ENCODE results near the gene SMAD2. TPM values are rescaled to one million over a fixed set of nuclear protein-coding genes. Genes with fewer than 3 reads are reported as not detected.

Gene SMAD2
- total and polyA plus RNA-seq, 9 of the 15 experiments (the other 6 are each of a cell fraction or from before 2014, with no cell fraction given): 9.2 to 49.6 (median 33.7) TPM

DNA sequence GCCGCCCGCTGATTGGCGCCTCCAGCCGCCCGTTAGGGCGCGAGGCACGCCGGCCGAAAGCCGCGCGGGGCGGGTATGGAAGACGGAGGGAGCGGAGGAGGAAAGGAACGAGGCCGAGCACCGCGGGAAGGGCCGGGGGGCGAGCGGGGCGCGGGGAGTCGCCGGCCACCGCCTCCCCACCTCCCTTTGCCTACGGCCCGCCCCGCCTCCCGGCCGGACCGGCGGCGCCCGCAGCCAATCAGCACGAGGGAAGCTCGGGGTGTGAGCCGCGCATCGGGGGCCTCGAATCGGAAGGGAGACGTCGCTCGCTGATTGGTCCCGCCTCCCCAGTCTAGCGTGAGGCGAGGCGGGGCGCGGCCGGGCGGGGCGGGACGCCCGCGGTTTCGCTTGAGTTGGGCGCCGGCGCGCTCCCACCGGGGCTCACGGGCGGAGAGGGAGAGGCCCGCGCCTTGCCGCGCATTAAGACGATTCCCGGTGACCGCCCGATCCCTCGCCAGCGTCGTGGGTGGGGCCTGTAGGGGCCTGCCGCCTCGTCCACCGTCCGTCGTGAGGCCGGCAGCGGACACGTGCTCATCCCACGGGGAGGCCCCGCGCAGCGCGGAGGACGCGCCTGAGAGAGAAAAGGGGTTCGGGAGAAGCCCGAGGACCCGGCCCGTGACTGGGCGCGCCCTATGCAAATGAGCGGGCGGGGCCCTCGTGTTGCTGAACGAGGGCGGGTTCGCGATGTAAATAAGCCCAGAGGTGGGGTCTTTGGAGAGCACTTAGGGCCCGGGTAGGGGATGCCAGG, 665 bp upstream of the SMAD2 start (continued):
- TF ChIP-seq, protein P1, sequence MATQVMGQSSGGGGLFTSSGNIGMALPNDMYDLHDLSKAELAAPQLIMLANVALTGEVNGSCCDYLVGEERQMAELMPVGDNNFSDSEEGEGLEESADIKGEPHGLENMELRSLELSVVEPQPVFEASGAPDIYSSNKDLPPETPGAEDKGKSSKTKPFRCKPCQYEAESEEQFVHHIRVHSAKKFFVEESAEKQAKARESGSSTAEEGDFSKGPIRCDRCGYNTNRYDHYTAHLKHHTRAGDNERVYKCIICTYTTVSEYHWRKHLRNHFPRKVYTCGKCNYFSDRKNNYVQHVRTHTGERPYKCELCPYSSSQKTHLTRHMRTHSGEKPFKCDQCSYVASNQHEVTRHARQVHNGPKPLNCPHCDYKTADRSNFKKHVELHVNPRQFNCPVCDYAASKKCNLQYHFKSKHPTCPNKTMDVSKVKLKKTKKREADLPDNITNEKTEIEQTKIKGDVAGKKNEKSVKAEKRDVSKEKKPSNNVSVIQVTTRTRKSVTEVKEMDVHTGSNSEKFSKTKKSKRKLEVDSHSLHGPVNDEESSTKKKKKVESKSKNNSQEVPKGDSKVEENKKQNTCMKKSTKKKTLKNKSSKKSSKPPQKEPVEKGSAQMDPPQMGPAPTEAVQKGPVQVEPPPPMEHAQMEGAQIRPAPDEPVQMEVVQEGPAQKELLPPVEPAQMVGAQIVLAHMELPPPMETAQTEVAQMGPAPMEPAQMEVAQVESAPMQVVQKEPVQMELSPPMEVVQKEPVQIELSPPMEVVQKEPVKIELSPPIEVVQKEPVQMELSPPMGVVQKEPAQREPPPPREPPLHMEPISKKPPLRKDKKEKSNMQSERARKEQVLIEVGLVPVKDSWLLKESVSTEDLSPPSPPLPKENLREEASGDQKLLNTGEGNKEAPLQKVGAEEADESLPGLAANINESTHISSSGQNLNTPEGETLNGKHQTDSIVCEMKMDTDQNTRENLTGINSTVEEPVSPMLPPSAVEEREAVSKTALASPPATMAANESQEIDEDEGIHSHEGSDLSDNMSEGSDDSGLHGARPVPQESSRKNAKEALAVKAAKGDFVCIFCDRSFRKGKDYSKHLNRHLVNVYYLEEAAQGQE (IDR thresholded peaks at IDR 0.05; ENCODE audit: borderline replicate concordance): no peak
- TF ChIP-seq, protein P1 (CRISPR knock-in tag; IDR thresholded peaks at IDR 0.05; ENCODE audit: low read depth): peak; percentile 70; the same call in 1 of the 2 replicates
- no peak for TF ChIP-seq EWSR1 (IDR thresholded peaks at IDR 0.05; ENCODE audit: borderline replicate concordance, low read depth, partially characterized antibody)
- no peak for TF ChIP-seq CREBBP (IDR thresholded peaks at IDR 0.05; ENCODE audit: low read depth, low read length)
- TF ChIP-seq KAT2B (IDR thresholded peaks at IDR 0.05; ENCODE audit: low read depth, low read length): no peak
- TF ChIP-seq ZKSCAN3 (CRISPR knock-in tag; IDR thresholded peaks at IDR 0.05): no peak
- TF ChIP-seq FOXA3 (CRISPR knock-in tag; conservative IDR thresholded peaks at IDR 0.05 in 1 of 2, IDR thresholded peaks at IDR 0.05 in 1 of 2): peak in 1 of 2 experiments; percentile 52; a peak in 1 of 4 replicates
- TF ChIP-seq ETV1 (tag; conservative IDR thresholded peaks at IDR 0.05; ENCODE audit: low read depth): no peak
- TF ChIP-seq CREM (IDR thresholded peaks at IDR 0.05; ENCODE audit: low read depth): peak; percentile 38; the same call in 1 of the 2 replicates
- TF ChIP-seq ZNF133 (CRISPR knock-in tag; IDR thresholded peaks at IDR 0.05): no peak
- TF ChIP-seq MAZ (CRISPR knock-in tag; conservative IDR thresholded peaks at IDR 0.05 in 1 of 2, IDR thresholded peaks at IDR 0.05 in 1 of 2): peak in 1 of 2 experiments; percentile 79; a peak in 3 of 4 replicates
- TF ChIP-seq, protein P2, sequence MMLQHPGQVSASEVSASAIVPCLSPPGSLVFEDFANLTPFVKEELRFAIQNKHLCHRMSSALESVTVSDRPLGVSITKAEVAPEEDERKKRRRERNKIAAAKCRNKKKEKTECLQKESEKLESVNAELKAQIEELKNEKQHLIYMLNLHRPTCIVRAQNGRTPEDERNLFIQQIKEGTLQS (IDR thresholded peaks at IDR 0.05): no peak
- TF ChIP-seq, protein P2 (CRISPR knock-in tag; conservative IDR thresholded peaks at IDR 0.05): no peak
- no peak for TF ChIP-seq NUFIP1 (IDR thresholded peaks at IDR 0.05; ENCODE audit: partially characterized antibody)
- TF ChIP-seq SOX6 (IDR thresholded peaks at IDR 0.05): no peak
- peak; percentile 36 for TF ChIP-seq KDM5B (IDR thresholded peaks at IDR 0.05; ENCODE audit: insufficient replicate concordance, low read depth, low read length)
